H9 (cell line): ENCODE data around the gene TOGARAM2. TPM values are rescaled to one million over a fixed set of nuclear protein-coding genes. Genes with fewer than 3 reads are reported as not detected.

Experiments used
- DNase-seq: peaks from one replicate; pipeline ENCODE4 v3.0.0-alpha.2; 2017
- H2AFZ ChIP-seq: one replicate; pipeline ENCODE4 v1.6.1; 2013; ENCODE audit warnings: mild to moderate bottlenecking, low read length, control low read depth, moderate library complexity
- H2AK5ac ChIP-seq: 2 replicates; pipeline ENCODE4 v1.6.1; 2013; ENCODE audit warnings: low read length, control low read depth, mixed read lengths; ENCODE audit not compliant: insufficient read length
- H2BK120ac ChIP-seq: one replicate; pipeline ENCODE4 v1.6.1; 2013; ENCODE audit warnings: low read depth, mild to moderate bottlenecking, low read length, control low read depth, inconsistent platforms; ENCODE audit not compliant: poor library complexity, severe bottlenecking
- H2BK12ac ChIP-seq: 2 replicates; pipeline ENCODE4 v1.6.1; 2013; ENCODE audit warnings: low read length, control low read depth, mixed read lengths, low read depth; ENCODE audit not compliant: insufficient read length
- H2BK15ac ChIP-seq: 2 replicates; pipeline ENCODE4 v1.6.1; 2013; ENCODE audit warnings: low read depth, low read length, control low read depth
- H2BK20ac ChIP-seq: one replicate; pipeline ENCODE4 v1.6.1; 2013; ENCODE audit warnings: low read depth, mild to moderate bottlenecking, low read length, control low read depth, inconsistent platforms; ENCODE audit not compliant: poor library complexity, severe bottlenecking
- H2BK5ac ChIP-seq: 2 replicates; pipeline ENCODE4 v1.6.1; 2013; ENCODE audit warnings: low read length, control low read depth, mixed read lengths; ENCODE audit not compliant: insufficient read length
- H3K14ac ChIP-seq: 2 replicates; pipeline ENCODE4 v1.6.1; 2013; ENCODE audit warnings: low read length, control low read depth; ENCODE audit not compliant: insufficient read depth
- H3K18ac ChIP-seq: 2 replicates; pipeline ENCODE4 v1.6.1; 2013; ENCODE audit warnings: low read depth, mild to moderate bottlenecking, mixed read lengths, low read length, control low read depth; ENCODE audit not compliant: insufficient read length
- H3K23ac ChIP-seq: 2 replicates; pipeline ENCODE4 v1.6.1; 2013; ENCODE audit warnings: low read length, control low read depth, mixed read lengths, low read depth; ENCODE audit not compliant: insufficient read length
- H3K23me2 ChIP-seq: 2 replicates; pipeline ENCODE4 v1.6.1; 2013; ENCODE audit warnings: low read depth, mild to moderate bottlenecking, mixed read lengths, low read length, control low read depth; ENCODE audit not compliant: insufficient read length, poor library complexity, severe bottlenecking
- H3K27ac ChIP-seq: 2 replicates; pipeline ENCODE4 v1.5.1; 2013; ENCODE audit warnings: low read length, control low read depth, mixed read lengths, low read depth; ENCODE audit not compliant: insufficient read length
- H3K27me3 ChIP-seq: 2 replicates; pipeline ENCODE4 v1.6.1; 2013; ENCODE audit warnings: low read length, control low read depth, inconsistent platforms; ENCODE audit not compliant: insufficient read depth
- H3K4ac ChIP-seq: 2 replicates; pipeline ENCODE4 v1.6.1; 2013; ENCODE audit warnings: low read depth, mild to moderate bottlenecking, control low read depth, inconsistent platforms, low read length, moderate library complexity
- H3K4me1 ChIP-seq: 2 replicates; pipeline ENCODE4 v1.6.1; 2013; ENCODE audit warnings: low read length, control low read depth, inconsistent platforms; ENCODE audit not compliant: insufficient read depth
- H3K4me2 ChIP-seq: 2 replicates; pipeline ENCODE4 v1.6.1; 2013; ENCODE audit warnings: low read length, control low read depth, mixed read lengths; ENCODE audit not compliant: insufficient read length, insufficient read depth
- H3K56ac ChIP-seq: 2 replicates; pipeline ENCODE4 v1.6.1; 2013; ENCODE audit warnings: low read depth, mild to moderate bottlenecking, mixed read lengths, low read length, control low read depth; ENCODE audit not compliant: insufficient read length
- H3K79me1 ChIP-seq: 2 replicates; pipeline ENCODE4 v1.6.1; 2013; ENCODE audit warnings: low read depth, mild to moderate bottlenecking, moderate library complexity, low read length, control low read depth, inconsistent platforms; ENCODE audit not compliant: insufficient read depth, poor library complexity, severe bottlenecking
- H3K79me2 ChIP-seq: 2 replicates; pipeline ENCODE4 v1.6.1; 2013; ENCODE audit warnings: low read length, control low read depth, inconsistent platforms; ENCODE audit not compliant: insufficient read depth
- H3K9ac ChIP-seq: 2 replicates; pipeline ENCODE4 v1.6.1; 2013; ENCODE audit warnings: low read length, control low read depth, mixed read lengths; ENCODE audit not compliant: insufficient read length; ENCODE audit errors: extremely low read depth
- H3K9me3 ChIP-seq: one replicate; pipeline ENCODE4 v1.6.1; 2013; ENCODE audit warnings: low read depth, low read length, inconsistent platforms; ENCODE audit not compliant: control insufficient read depth
- H3T11ph ChIP-seq: one replicate; pipeline ENCODE4 v1.6.1; 2013; ENCODE audit warnings: mild to moderate bottlenecking, low read length, control low read depth, inconsistent platforms
- H4K20me1 ChIP-seq: one replicate; pipeline ENCODE4 v1.6.1; 2013; ENCODE audit not compliant: control insufficient read depth, insufficient read length, insufficient read depth
- H4K5ac ChIP-seq: 2 replicates; pipeline ENCODE4 v1.6.1; 2013; ENCODE audit warnings: low read depth, mild to moderate bottlenecking, mixed read lengths, low read length, control low read depth; ENCODE audit not compliant: insufficient read length
- H4K8ac ChIP-seq: replicated peaks from 2 replicates; pipeline ENCODE4 v1.6.1; 2013; ENCODE audit warnings: low read length, control low read depth, mixed read lengths, low read depth; ENCODE audit not compliant: insufficient read length
- H4K91ac ChIP-seq: 2 replicates; pipeline ENCODE4 v1.6.1; 2013; ENCODE audit warnings: low read depth, mild to moderate bottlenecking, moderate library complexity, mixed read lengths, low read length, control low read depth; ENCODE audit not compliant: insufficient read length
- H3K27ac Mint-ChIP-seq, 3 experiments: 2 replicates in 2 of 3; 3 replicates in 1 of 3; pipeline ENCODE4 v1.8.0; 2020 to 2021; ENCODE audit warnings: mixed read lengths in 3 of 3, mild to moderate bottlenecking in 1 of 3, moderate library complexity in 1 of 3
- H3K27me3 Mint-ChIP-seq: 2 replicates; pipeline ENCODE4 v1.8.0; 2021; ENCODE audit warnings: low read depth, mild to moderate bottlenecking, moderate library complexity, mixed read lengths
- H3K36me3 Mint-ChIP-seq, 3 experiments: 2 replicates in 2 of 3; 3 replicates in 1 of 3; pipeline ENCODE4 v1.8.0; 2020 to 2021; ENCODE audit warnings: low read depth in 3 of 3, mixed read lengths in 3 of 3; ENCODE audit not compliant: insufficient read depth in 1 of 3
- H3K4me1 Mint-ChIP-seq, 2 experiments: 2 replicates each; pipeline ENCODE4 v1.8.0; 2020; ENCODE audit warnings: mixed read lengths in 2 of 2
- H3K4me3 Mint-ChIP-seq, 2 experiments: 2 replicates in 1 of 2; 3 replicates in 1 of 2; pipeline ENCODE4 v1.8.0; 2020 to 2021; ENCODE audit warnings: mild to moderate bottlenecking in 2 of 2, mixed read lengths in 2 of 2, moderate library complexity in 1 of 2
- H3K9me3 Mint-ChIP-seq, 2 experiments: 2 replicates in 1 of 2; 3 replicates in 1 of 2; pipeline ENCODE4 v1.8.0; 2020; ENCODE audit warnings: mild to moderate bottlenecking in 2 of 2, mixed read lengths in 2 of 2, moderate library complexity in 1 of 2
- CTCF ChIP-seq: fragments of 200-600 bp; sonication (generic); conservative IDR thresholded peaks from 3 replicates; pipeline ENCODE4 v1.8.0; 2021; ENCODE audit warnings: antibody characterized with exemption, mild to moderate bottlenecking
- WGBS: extraction: QIAGEN DNeasy Blood & Tissue Kit; methylation state at CpG from one replicate; pipeline ENCODE4 v1.1.7; 2013; ENCODE audit warnings: missing lambda C conversion rate, low lambda C conversion rate, mixed read lengths; ENCODE audit not compliant: insufficient read length; ENCODE audit errors: extremely low coverage; 5-methylcytosine and 5-hydroxymethylcytosine counted together
- total RNA-seq: library from RNA; stranded (reverse); gene quantifications from 2 replicates; pipeline ENCODE4 v1.2.1, GENCODE V29; 2021

The TOGARAM2 gene
- total RNA-seq, 1 experiment from 2014 or later = 0.83 TPM

- DNase-seq = no peak
- H3K4ac ChIP-seq = no peak overlapping the region
- Mint-ChIP-seq H3K27ac (no peak overlapping the region), H3K9me3 (peaks cover 7 to 11% of the 10 kb centered on the region in 2 experiments; a peak in 4 of 5 replicates), H3K36me3 (peaks cover 0 to 7% (median 3%) of the 10 kb centered on the region in 3 experiments; a peak in 4 of 7 replicates), H3K4me3 (no peak overlapping the region), H3K4me1 (no peaks in the 10 kb centered on the region), H3K27me3 (peaks cover 3% of the 10 kb centered on the region; the same call in 1 of the 2 replicates)
- H2AFZ ChIP-seq = no peak overlapping the region
- no peak overlapping the region; the same call in 1 of the 2 replicates for H3K14ac ChIP-seq
- H4K8ac ChIP-seq = no peak overlapping the region
- H3K18ac ChIP-seq = no peak overlapping the region
- H2BK20ac ChIP-seq = no peak overlapping the region
- H2BK12ac ChIP-seq = no peak overlapping the region
- H3K27ac ChIP-seq = no peak overlapping the region
- no peak overlapping the region for H3K9ac ChIP-seq
- H2BK15ac ChIP-seq = no peak overlapping the region
- no peak for TF ChIP-seq CTCF
- H3K4me2 ChIP-seq = no peak overlapping the region
- no peak overlapping the region for H4K5ac ChIP-seq
- H2AK5ac ChIP-seq = no peak overlapping the region
- no peaks in the 10 kb centered on the region for H3K23me2 ChIP-seq
- H3K4me1 ChIP-seq = no peaks in the 10 kb centered on the region
- no peak overlapping the region for H3T11ph ChIP-seq
- no peak overlapping the region for H3K56ac ChIP-seq
- H3K9me3 ChIP-seq = peaks cover 4% of the 10 kb centered on the region
- no peak overlapping the region for H2BK120ac ChIP-seq
- no peak overlapping the region for H3K23ac ChIP-seq
- no peak overlapping the region for H2BK5ac ChIP-seq
- H3K79me1 ChIP-seq = no peaks in the 10 kb centered on the region
- no peaks in the 10 kb centered on the region for H3K79me2 ChIP-seq
- H4K91ac ChIP-seq = no peak overlapping the region
- H3K27me3 ChIP-seq = no peaks in the 10 kb centered on the region
- H4K20me1 ChIP-seq = no peaks in the 10 kb centered on the region
- no CpG with 5 or more reads among the region's 8 CpGs for WGBS
These were observed 115.9 kb downstream of the TOGARAM2 start for GRCh38 chr2:29096969-29097368.
